Nephron (organoid): ENCODE data around the gene SGSM2.

Experiments used
- H3K27ac Mint-ChIP-seq, 3 experiments: 2 replicates each; pipeline ENCODE4 v1.8.0; 2020; ENCODE audit warnings: mixed read lengths in 3 of 3, mild to moderate bottlenecking in 2 of 3, moderate library complexity in 1 of 3
- H3K27me3 Mint-ChIP-seq: 2 replicates; pipeline ENCODE4 v1.8.0; 2021; ENCODE audit warnings: low read depth, mild to moderate bottlenecking, moderate library complexity, mixed read lengths
- H3K36me3 Mint-ChIP-seq: 2 replicates; pipeline ENCODE4 v1.8.0; 2020; ENCODE audit warnings: low read depth, mixed read lengths
- H3K4me1 Mint-ChIP-seq: 2 replicates; pipeline ENCODE4 v1.8.0; 2020; ENCODE audit warnings: mixed read lengths
- H3K4me3 Mint-ChIP-seq, 3 experiments: 2 replicates each; pipeline ENCODE4 v1.8.0; 2020; ENCODE audit warnings: mild to moderate bottlenecking in 3 of 3, mixed read lengths in 3 of 3, moderate library complexity in 2 of 3
- H3K9me3 Mint-ChIP-seq: 2 replicates; pipeline ENCODE4 v1.8.0; 2020; ENCODE audit warnings: mixed read lengths
- TF ChIP-seq, protein P1 (sequence below), 3 experiments: fragments of 200-600 bp; sonication (generic); IDR thresholded peaks; one replicate each; pipeline ENCODE4 v1.5.0; 2021; ENCODE audit warnings: antibody characterized with exemption in 3 of 3; ENCODE audit not compliant: unreplicated experiment in 3 of 3

Gene SGSM2, protein sequence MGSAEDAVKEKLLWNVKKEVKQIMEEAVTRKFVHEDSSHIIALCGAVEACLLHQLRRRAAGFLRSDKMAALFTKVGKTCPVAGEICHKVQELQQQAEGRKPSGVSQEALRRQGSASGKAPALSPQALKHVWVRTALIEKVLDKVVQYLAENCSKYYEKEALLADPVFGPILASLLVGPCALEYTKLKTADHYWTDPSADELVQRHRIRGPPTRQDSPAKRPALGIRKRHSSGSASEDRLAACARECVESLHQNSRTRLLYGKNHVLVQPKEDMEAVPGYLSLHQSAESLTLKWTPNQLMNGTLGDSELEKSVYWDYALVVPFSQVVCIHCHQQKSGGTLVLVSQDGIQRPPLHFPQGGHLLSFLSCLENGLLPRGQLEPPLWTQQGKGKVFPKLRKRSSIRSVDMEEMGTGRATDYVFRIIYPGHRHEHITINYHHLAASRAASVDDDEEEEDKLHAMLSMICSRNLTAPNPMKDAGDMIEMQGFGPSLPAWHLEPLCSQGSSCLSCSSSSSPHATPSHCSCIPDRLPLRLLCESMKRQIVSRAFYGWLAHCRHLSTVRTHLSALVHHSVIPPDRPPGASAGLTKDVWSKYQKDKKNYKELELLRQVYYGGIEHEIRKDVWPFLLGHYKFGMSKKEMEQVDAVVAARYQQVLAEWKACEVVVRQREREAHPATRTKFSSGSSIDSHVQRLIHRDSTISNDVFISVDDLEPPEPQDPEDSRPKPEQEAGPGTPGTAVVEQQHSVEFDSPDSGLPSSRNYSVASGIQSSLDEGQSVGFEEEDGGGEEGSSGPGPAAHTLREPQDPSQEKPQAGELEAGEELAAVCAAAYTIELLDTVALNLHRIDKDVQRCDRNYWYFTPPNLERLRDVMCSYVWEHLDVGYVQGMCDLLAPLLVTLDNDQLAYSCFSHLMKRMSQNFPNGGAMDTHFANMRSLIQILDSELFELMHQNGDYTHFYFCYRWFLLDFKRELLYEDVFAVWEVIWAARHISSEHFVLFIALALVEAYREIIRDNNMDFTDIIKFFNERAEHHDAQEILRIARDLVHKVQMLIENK

DNA sequence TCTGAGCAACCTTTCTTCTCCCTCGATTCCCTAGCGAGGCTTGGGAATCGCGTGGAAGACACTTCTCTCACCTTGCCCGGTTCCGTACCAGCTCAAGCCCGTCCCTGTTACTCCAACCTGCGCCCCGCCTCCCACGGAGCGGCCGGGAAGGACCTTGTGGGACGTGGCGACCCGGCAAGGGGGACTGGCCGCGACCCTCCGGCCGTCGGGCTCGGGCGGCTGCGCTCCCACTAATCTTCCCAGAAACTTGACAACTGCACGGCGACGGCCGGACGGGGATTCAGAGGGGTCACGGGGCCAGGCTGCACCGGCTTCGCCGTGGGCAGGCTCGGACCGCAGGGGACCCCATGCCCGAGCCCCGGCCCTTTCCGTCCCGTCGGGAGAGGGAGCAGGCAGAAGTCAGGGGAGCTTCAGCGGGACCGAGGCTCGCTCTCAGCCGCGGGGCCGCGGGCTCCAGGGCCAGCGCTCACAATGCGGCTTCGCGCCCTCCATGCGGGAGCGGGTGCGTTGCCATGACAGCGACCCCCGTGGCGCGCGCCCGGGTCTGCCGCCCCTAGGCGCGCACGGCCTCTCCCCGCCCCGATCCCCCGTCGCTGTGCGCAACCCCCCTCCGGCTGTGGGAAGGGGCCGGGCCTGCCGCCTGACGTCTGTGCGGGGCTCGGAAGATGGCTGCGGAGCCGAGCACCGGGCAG is at the start of gene SGSM2:
TSS of gene SGSM2 (plus strand) at position 650 of the 692 bp plus-strand sequence. CDS start 188 bp downstream, outside the sequence.
- Mint-ChIP-seq H3K27me3 (no peaks in the 10 kb centered on the region), H3K9me3 (no peaks in the 10 kb centered on the region), H3K36me3 (peaks cover 14% of the 10 kb centered on the region), H3K4me1 (peaks cover 23% of the 10 kb centered on the region), H3K27ac (peak within 1 kb of the TSS; percentile 84 to 97 (median 93)), H3K4me3 (peak within 1 kb of the TSS; percentile 92 to 100 (median 100))
- TF ChIP-seq, protein P1, sequence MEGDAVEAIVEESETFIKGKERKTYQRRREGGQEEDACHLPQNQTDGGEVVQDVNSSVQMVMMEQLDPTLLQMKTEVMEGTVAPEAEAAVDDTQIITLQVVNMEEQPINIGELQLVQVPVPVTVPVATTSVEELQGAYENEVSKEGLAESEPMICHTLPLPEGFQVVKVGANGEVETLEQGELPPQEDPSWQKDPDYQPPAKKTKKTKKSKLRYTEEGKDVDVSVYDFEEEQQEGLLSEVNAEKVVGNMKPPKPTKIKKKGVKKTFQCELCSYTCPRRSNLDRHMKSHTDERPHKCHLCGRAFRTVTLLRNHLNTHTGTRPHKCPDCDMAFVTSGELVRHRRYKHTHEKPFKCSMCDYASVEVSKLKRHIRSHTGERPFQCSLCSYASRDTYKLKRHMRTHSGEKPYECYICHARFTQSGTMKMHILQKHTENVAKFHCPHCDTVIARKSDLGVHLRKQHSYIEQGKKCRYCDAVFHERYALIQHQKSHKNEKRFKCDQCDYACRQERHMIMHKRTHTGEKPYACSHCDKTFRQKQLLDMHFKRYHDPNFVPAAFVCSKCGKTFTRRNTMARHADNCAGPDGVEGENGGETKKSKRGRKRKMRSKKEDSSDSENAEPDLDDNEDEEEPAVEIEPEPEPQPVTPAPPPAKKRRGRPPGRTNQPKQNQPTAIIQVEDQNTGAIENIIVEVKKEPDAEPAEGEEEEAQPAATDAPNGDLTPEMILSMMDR (IDR thresholded peaks at IDR 0.05; ENCODE audit: unreplicated experiment in 3 of 3) = no peak

DNA sequence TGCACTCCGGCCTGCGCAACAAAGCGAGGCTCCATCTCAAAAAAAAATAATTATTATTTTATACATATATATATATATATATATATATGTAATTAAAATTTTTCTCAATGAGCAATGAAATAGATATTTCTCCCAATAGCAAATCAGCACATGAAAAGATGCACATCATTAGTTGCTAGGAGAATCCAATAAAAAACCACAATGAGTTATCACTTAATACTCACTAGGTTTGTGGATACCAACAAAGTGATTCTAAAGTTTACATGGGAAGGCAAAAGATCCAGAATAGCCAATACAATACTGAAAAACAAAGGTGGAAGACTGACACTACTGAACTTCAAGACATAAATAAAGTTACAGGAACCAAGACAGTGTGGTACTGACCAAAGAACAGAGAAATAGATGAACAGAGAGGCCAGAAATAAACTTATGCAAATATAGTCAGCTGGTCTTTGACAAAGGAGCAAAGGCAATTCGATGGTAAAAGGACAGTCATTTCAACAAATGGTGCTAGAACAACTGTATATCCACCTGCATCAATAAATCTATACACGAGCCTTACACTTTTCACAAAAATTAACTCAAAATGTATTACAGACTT is 47.3 kb upstream of the SGSM2 start:
- H3K9me3 Mint-ChIP-seq = no peaks in the 10 kb centered on the region
- H3K27me3 Mint-ChIP-seq = no peaks in the 10 kb centered on the region
- no peak overlapping the region for H3K27ac Mint-ChIP-seq
- H3K4me3 Mint-ChIP-seq = no peak overlapping the region
- peaks cover 53% of the 10 kb centered on the region for H3K36me3 Mint-ChIP-seq
- TF ChIP-seq, protein P1 (IDR thresholded peaks at IDR 0.05; ENCODE audit: unreplicated experiment in 3 of 3) = no peak
- H3K4me1 Mint-ChIP-seq = no peaks in the 10 kb centered on the region

DNA sequence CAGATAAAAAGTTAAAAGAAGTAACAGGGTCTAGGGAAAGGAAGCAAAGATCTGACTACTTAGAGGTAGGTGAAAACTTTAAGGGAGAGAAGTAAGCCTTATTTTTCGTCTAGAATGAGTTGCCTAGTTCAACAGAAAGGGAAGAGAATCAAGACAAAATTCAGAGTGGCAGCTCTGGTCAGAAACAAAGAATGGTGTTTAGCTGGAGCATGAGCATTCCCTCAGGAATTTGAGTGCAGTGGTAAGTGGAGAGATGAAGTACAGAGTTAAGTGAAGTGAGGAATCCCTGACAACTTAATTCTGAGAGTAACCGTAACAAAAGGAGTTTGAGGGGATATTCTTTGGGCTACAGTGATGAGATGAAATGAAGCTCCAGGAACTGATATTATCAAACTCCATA is 45.2 kb upstream of the SGSM2 start:
- Mint-ChIP-seq H3K4me3 (no peak overlapping the region), H3K4me1 (peaks cover 2% of the 10 kb centered on the region), H3K36me3 (peaks cover 66% of the 10 kb centered on the region), H3K9me3 (no peaks in the 10 kb centered on the region), H3K27ac (no peak overlapping the region), H3K27me3 (no peaks in the 10 kb centered on the region)
- TF ChIP-seq, protein P1 (IDR thresholded peaks at IDR 0.05; ENCODE audit: unreplicated experiment in 3 of 3) = no peak

DNA sequence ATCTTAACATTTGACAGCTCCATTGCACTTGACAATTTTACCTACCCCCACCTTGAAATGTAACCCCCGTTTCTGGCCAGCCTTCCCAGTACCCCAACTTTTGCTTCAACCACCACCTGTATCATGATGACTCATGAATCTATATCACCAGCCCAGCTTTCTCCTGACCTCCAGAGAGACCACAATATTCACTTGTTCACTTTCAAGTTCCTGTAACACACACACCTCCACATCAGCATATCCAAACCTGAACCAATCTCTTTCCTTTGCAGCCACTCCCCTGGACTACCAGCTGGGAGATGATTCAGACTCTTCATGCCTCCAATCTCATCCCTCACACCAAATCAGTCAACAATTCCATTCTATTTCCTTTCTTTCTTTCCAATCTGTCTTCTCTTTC is 41.7 kb upstream of the SGSM2 start:
- TF ChIP-seq, protein P1 (IDR thresholded peaks at IDR 0.05; ENCODE audit: unreplicated experiment in 3 of 3) = no peak
- Mint-ChIP-seq H3K27ac (no peak overlapping the region), H3K9me3 (no peaks in the 10 kb centered on the region), H3K36me3 (peaks cover 73% of the 10 kb centered on the region), H3K4me1 (peaks cover 8% of the 10 kb centered on the region), H3K4me3 (no peak overlapping the region), H3K27me3 (no peaks in the 10 kb centered on the region)

DNA sequence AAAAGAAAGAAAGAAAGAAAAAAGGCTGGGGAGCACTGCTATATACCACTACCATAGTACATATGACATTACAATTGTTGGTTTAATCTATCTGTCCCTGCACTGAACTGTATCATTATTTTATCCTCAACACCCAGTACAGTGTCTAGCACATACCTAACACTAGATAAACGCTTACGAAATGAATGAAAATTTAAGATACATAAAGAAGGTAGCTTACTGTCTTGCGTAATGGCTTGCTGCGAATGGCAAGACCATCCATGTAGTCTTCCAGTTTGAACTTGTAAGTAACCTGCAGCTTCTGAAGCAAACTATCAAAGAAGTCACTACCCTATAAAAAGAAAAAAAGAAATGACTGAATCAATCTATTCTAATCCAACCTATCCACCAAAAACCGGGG is 40.3 kb upstream of the SGSM2 start:
- Mint-ChIP-seq H3K9me3 (no peaks in the 10 kb centered on the region), H3K4me3 (no peak overlapping the region), H3K27me3 (no peaks in the 10 kb centered on the region), H3K4me1 (peaks cover 8% of the 10 kb centered on the region), H3K36me3 (peaks cover 69% of the 10 kb centered on the region), H3K27ac (no peak overlapping the region)
- TF ChIP-seq, protein P1 (IDR thresholded peaks at IDR 0.05; ENCODE audit: unreplicated experiment in 3 of 3) = no peak
